ENCODE data around the gene SIGLEC7.

The SIGLEC7 gene

DNA sequence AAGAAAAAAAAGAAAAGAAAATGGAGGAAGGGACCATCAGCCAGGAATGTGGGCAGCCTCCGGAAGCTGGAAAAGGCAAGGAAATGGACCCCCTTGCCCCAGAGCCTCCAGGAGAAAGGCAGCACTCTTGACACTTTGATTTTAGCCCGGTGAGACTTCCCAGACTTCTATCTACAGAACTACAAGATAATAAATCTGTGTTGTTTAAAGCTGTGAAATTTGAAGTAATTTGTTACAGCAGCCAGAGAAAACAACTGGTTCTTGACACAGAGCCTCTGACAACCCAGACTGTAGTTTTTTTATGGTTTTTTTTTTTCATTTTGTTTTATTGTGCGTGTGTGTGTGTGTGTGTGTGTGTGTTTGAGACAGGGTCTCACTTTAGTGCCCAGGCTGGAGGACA, 41.5 kb upstream of the SIGLEC7 start:
- TF ChIP-seq, protein P1, sequence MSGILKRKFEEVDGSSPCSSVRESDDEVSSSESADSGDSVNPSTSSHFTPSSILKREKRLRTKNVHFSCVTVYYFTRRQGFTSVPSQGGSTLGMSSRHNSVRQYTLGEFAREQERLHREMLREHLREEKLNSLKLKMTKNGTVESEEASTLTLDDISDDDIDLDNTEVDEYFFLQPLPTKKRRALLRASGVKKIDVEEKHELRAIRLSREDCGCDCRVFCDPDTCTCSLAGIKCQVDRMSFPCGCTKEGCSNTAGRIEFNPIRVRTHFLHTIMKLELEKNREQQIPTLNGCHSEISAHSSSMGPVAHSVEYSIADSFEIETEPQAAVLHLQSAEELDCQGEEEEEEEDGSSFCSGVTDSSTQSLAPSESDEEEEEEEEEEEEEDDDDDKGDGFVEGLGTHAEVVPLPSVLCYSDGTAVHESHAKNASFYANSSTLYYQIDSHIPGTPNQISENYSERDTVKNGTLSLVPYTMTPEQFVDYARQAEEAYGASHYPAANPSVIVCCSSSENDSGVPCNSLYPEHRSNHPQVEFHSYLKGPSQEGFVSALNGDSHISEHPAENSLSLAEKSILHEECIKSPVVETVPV (CRISPR knock-in tag; IDR thresholded peaks at IDR 0.05), result no peak
- TF ChIP-seq SNAI2 (CRISPR knock-in tag; IDR thresholded peaks at IDR 0.05), result no peak
- TF ChIP-seq PPARA (CRISPR knock-in tag; IDR thresholded peaks at IDR 0.05; ENCODE audit: borderline replicate concordance), result no peak
- no peak for TF ChIP-seq ARNTL (CRISPR knock-in tag; IDR thresholded peaks at IDR 0.05; ENCODE audit: borderline replicate concordance, low read depth)
- TF ChIP-seq ZNF70 (CRISPR knock-in tag; IDR thresholded peaks at IDR 0.05), result no peak
- no peak for TF ChIP-seq ZFP30 (CRISPR knock-in tag; IDR thresholded peaks at IDR 0.05)
- TF ChIP-seq TOX (CRISPR knock-in tag; IDR thresholded peaks at IDR 0.05; ENCODE audit: borderline replicate concordance), result no peak
- TF ChIP-seq ESRRG (CRISPR knock-in tag; IDR thresholded peaks at IDR 0.05), result no peak
- no peak for ATAC-seq

DNA sequence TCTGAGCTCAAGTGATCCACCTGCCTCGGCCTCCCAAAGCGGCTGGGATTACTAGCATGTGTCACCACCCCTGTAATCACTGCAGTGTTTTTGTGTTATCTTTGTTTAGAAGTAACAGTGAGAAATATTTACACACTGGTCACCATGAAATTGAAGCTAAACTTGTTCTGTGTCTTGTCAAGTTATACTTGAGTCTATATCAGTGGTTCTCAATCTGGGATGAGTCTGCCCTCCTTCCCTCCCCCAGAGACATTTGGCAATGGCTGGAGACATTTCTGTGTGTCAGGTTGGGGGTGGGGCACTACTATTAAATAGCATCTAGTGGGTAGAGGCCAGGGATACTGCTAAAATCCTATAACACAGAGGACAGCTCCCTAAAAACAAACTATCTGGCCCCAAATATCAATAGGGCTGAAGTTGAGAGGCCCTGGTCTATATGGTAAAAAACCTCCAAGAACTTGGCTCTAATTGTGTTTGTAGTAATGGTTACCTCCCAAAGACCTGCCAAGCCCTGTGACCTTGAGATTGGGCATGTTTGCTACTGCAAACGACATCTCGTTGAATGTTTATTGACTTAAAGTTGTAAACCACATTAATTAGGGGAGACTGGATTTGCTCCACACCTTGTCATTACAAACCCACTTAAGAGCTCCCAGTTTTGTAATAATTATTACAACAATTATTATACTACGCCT, 40.8 kb upstream of the SIGLEC7 start:
- ATAC-seq, result no peak
- TF ChIP-seq ZFP3 (CRISPR knock-in tag; IDR thresholded peaks at IDR 0.05) (no peak), ESRRG (CRISPR knock-in tag; IDR thresholded peaks at IDR 0.05) (no peak), BACH2 (CRISPR knock-in tag; IDR thresholded peaks at IDR 0.05; ENCODE audit: borderline replicate concordance) (no peak), PPARA (CRISPR knock-in tag; IDR thresholded peaks at IDR 0.05; ENCODE audit: borderline replicate concordance) (no peak), ZNF8 (CRISPR knock-in tag; IDR thresholded peaks at IDR 0.05) (no peak), RARB (CRISPR knock-in tag; IDR thresholded peaks at IDR 0.05) (no peak), ZNF70 (CRISPR knock-in tag; IDR thresholded peaks at IDR 0.05) (no peak), TCF4 (CRISPR knock-in tag; IDR thresholded peaks at IDR 0.05; ENCODE audit: borderline replicate concordance) (no peak), ZNF565 (CRISPR knock-in tag; conservative IDR thresholded peaks at IDR 0.05; ENCODE audit: low read depth) (no peak), OSR1 (CRISPR knock-in tag; IDR thresholded peaks at IDR 0.05) (no peak), ZFP30 (CRISPR knock-in tag; IDR thresholded peaks at IDR 0.05) (no peak)
- TF ChIP-seq, protein P2, sequence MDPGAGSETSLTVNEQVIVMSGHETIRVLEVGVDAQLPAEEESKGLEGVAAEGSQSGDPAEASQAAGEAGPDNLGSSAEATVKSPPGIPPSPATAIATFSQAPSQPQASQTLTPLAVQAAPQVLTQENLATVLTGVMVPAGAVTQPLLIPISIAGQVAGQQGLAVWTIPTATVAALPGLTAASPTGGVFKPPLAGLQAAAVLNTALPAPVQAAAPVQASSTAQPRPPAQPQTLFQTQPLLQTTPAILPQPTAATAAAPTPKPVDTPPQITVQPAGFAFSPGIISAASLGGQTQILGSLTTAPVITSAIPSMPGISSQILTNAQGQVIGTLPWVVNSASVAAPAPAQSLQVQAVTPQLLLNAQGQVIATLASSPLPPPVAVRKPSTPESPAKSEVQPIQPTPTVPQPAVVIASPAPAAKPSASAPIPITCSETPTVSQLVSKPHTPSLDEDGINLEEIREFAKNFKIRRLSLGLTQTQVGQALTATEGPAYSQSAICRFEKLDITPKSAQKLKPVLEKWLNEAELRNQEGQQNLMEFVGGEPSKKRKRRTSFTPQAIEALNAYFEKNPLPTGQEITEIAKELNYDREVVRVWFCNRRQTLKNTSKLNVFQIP (CRISPR knock-in tag; IDR thresholded peaks at IDR 0.05; ENCODE audit: borderline replicate concordance, low read depth), result no peak
- TF ChIP-seq, protein P1 (CRISPR knock-in tag; IDR thresholded peaks at IDR 0.05), result no peak

DNA sequence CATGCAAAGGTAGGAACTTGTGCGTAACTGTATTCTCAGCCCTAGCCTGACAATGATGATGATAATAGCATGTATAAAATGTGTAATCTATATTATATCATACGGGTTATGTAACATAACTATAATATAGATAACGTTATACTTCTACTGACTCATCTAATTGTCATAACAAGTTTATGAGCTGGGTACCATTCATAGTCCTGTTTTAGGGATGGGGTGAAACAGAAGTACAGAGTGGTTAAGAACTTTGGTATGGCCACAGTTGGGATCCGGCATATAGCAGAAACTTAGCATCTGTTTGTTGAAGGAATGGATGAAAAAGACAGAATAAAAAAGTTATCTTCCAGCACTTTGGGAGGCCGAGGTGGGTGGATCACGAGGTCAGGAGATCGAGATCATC, 39.1 kb upstream of the SIGLEC7 start:
- TF ChIP-seq ZC3H10 (CRISPR knock-in tag; IDR thresholded peaks at IDR 0.05), result no peak
- TF ChIP-seq, protein P1 (CRISPR knock-in tag; IDR thresholded peaks at IDR 0.05), result no peak
- no peak for TF ChIP-seq ZNF8 (CRISPR knock-in tag; IDR thresholded peaks at IDR 0.05)
- no peak for TF ChIP-seq PPARA (CRISPR knock-in tag; IDR thresholded peaks at IDR 0.05; ENCODE audit: borderline replicate concordance)
- ATAC-seq, result no peak

DNA sequence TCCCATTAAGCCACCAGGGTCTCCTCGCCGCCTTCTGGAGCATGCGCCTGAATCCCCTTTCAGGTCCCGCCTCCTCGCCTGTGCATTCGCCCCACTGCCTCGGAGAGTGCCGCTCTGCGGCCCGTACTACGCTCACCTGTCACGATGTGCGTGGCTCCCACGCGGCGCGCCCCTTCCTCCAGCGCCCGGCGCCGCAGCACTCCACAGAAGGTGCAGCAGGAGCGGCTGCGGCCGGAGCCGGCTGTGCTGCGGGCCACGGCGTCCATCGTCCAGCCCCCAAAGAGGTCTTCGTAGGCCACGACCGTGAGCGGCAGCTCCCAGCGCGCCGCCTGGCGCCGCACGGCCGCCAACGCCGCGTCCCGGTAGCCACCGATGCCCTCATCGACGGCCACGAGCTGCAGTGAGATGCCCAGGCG, 38.2 kb upstream of the SIGLEC7 start:
- TF ChIP-seq, protein P3, sequence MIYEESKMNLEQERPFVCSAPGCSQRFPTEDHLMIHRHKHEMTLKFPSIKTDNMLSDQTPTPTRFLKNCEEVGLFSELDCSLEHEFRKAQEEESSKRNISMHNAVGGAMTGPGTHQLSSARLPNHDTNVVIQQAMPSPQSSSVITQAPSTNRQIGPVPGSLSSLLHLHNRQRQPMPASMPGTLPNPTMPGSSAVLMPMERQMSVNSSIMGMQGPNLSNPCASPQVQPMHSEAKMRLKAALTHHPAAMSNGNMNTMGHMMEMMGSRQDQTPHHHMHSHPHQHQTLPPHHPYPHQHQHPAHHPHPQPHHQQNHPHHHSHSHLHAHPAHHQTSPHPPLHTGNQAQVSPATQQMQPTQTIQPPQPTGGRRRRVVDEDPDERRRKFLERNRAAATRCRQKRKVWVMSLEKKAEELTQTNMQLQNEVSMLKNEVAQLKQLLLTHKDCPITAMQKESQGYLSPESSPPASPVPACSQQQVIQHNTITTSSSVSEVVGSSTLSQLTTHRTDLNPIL (CRISPR knock-in tag; IDR thresholded peaks at IDR 0.05; ENCODE audit: low read depth), result no peak
- no peak for ATAC-seq

All from SK-N-SH treated with all-trans-retinoic acid at 6 μM for 48 hours (cell line).